ENCODE measurements around the gene TREML1. TPM values are rescaled to one million over a fixed set of nuclear protein-coding genes. Genes with fewer than 3 reads are reported as not detected.

The TREML1 gene
- polyA plus RNA-seq, 1 of the 3 experiments (the other 2 are of a cell fraction): not detected

GRCh38 chr6:41177287-41177686, 23.1 kb upstream of the TREML1 start:
- Histone ChIP-seq H3K27me3 (ENCODE audit: insufficient read depth) (peaks cover 10% of the 10 kb centered on the region; the same call in 1 of the 2 replicates), H3K36me3 (replicated peaks in 1 of 2; ENCODE audit: control insufficient read depth in 1 of 2, insufficient read depth in 2 of 2, low read length in 1 of 2) (no peaks in the 10 kb centered on the region), H3K4me3 (ENCODE audit: low read depth in 2 of 2, low read length in 1 of 2) (no peak overlapping the region), H3K79me2 (ENCODE audit: insufficient read depth) (no peaks in the 10 kb centered on the region), H3K9me3 (no peaks in the 10 kb centered on the region), H3K4me2 (no peak overlapping the region), H3K9ac (no peak overlapping the region), H4K20me1 (ENCODE audit: insufficient read depth) (no peaks in the 10 kb centered on the region), H2AFZ (ENCODE audit: low read depth) (no peak overlapping the region), H3K27ac (ENCODE audit: low read depth in 2 of 2, low read length in 1 of 2) (no peak overlapping the region), H3F3A (replicated peaks; ENCODE audit: insufficient read depth) (no peaks in the 10 kb centered on the region), H3K9me2 (no peaks in the 10 kb centered on the region), H3K4me1 (ENCODE audit: control insufficient read depth in 1 of 2, insufficient read depth in 2 of 2, low read depth in 1 of 2, low read length in 1 of 2) (no peaks in the 10 kb centered on the region)
- ChIA-PET POLR2A (no interaction called here), CTCF (no interaction called here)
- 13% methylated on average over 3 of the region's 3 CpGs for WGBS (ENCODE audit: low lambda C conversion rate)
- DNase-seq: no peak
- no peak for TF ChIP-seq GATA2 (CRISPR knock-in tag; IDR thresholded peaks at IDR 0.05)
- TF ChIP-seq TEAD4 (IDR thresholded peaks at IDR 0.05; ENCODE audit: borderline replicate concordance, insufficient read depth): no peak
- TF ChIP-seq, protein P1, sequence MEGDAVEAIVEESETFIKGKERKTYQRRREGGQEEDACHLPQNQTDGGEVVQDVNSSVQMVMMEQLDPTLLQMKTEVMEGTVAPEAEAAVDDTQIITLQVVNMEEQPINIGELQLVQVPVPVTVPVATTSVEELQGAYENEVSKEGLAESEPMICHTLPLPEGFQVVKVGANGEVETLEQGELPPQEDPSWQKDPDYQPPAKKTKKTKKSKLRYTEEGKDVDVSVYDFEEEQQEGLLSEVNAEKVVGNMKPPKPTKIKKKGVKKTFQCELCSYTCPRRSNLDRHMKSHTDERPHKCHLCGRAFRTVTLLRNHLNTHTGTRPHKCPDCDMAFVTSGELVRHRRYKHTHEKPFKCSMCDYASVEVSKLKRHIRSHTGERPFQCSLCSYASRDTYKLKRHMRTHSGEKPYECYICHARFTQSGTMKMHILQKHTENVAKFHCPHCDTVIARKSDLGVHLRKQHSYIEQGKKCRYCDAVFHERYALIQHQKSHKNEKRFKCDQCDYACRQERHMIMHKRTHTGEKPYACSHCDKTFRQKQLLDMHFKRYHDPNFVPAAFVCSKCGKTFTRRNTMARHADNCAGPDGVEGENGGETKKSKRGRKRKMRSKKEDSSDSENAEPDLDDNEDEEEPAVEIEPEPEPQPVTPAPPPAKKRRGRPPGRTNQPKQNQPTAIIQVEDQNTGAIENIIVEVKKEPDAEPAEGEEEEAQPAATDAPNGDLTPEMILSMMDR (IDR thresholded peaks at IDR 0.05): no peak
- TF ChIP-seq EZH2phosphoT487 (IDR thresholded peaks at IDR 0.05; ENCODE audit: borderline replicate concordance, low read depth): no peak
- TF ChIP-seq, protein P2, sequence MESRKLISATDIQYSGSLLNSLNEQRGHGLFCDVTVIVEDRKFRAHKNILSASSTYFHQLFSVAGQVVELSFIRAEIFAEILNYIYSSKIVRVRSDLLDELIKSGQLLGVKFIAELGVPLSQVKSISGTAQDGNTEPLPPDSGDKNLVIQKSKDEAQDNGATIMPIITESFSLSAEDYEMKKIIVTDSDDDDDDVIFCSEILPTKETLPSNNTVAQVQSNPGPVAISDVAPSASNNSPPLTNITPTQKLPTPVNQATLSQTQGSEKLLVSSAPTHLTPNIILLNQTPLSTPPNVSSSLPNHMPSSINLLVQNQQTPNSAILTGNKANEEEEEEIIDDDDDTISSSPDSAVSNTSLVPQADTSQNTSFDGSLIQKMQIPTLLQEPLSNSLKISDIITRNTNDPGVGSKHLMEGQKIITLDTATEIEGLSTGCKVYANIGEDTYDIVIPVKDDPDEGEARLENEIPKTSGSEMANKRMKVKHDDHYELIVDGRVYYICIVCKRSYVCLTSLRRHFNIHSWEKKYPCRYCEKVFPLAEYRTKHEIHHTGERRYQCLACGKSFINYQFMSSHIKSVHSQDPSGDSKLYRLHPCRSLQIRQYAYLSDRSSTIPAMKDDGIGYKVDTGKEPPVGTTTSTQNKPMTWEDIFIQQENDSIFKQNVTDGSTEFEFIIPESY (IDR thresholded peaks at IDR 0.05; ENCODE audit: borderline replicate concordance, low read depth): no peak
- no peak for TF ChIP-seq FOXJ3 (CRISPR knock-in tag; IDR thresholded peaks at IDR 0.05)
- no peak for TF ChIP-seq TAF1 (IDR thresholded peaks at IDR 0.05; ENCODE audit: borderline replicate concordance, low read depth, low read length)
- no peak for TF ChIP-seq TCF12 (IDR thresholded peaks at IDR 0.05)
- TF ChIP-seq, protein P3, sequence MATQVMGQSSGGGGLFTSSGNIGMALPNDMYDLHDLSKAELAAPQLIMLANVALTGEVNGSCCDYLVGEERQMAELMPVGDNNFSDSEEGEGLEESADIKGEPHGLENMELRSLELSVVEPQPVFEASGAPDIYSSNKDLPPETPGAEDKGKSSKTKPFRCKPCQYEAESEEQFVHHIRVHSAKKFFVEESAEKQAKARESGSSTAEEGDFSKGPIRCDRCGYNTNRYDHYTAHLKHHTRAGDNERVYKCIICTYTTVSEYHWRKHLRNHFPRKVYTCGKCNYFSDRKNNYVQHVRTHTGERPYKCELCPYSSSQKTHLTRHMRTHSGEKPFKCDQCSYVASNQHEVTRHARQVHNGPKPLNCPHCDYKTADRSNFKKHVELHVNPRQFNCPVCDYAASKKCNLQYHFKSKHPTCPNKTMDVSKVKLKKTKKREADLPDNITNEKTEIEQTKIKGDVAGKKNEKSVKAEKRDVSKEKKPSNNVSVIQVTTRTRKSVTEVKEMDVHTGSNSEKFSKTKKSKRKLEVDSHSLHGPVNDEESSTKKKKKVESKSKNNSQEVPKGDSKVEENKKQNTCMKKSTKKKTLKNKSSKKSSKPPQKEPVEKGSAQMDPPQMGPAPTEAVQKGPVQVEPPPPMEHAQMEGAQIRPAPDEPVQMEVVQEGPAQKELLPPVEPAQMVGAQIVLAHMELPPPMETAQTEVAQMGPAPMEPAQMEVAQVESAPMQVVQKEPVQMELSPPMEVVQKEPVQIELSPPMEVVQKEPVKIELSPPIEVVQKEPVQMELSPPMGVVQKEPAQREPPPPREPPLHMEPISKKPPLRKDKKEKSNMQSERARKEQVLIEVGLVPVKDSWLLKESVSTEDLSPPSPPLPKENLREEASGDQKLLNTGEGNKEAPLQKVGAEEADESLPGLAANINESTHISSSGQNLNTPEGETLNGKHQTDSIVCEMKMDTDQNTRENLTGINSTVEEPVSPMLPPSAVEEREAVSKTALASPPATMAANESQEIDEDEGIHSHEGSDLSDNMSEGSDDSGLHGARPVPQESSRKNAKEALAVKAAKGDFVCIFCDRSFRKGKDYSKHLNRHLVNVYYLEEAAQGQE (IDR thresholded peaks at IDR 0.05; ENCODE audit: low read depth, low read length): no peak
- TF ChIP-seq CHD2 (IDR thresholded peaks at IDR 0.05; ENCODE audit: low read length, partially characterized antibody): no peak
- TF ChIP-seq, protein P4, sequence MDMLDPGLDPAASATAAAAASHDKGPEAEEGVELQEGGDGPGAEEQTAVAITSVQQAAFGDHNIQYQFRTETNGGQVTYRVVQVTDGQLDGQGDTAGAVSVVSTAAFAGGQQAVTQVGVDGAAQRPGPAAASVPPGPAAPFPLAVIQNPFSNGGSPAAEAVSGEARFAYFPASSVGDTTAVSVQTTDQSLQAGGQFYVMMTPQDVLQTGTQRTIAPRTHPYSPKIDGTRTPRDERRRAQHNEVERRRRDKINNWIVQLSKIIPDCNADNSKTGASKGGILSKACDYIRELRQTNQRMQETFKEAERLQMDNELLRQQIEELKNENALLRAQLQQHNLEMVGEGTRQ (IDR thresholded peaks at IDR 0.05; ENCODE audit: borderline replicate concordance, low read depth, low read length): no peak
- TF ChIP-seq POLR2AphosphoS5 (IDR thresholded peaks at IDR 0.05; ENCODE audit: low read depth, low read length): no peak
- TF ChIP-seq NFIC (IDR thresholded peaks at IDR 0.05; ENCODE audit: borderline replicate concordance): no peak
- no peak for TF ChIP-seq RAD21 (IDR thresholded peaks at IDR 0.05; ENCODE audit: low read length)
- no peak for TF ChIP-seq RCOR1 (IDR thresholded peaks at IDR 0.05; ENCODE audit: low read length)
- no peak for TF ChIP-seq ELF1 (IDR thresholded peaks at IDR 0.05)
- TF ChIP-seq RXRA (IDR thresholded peaks at IDR 0.05; ENCODE audit: borderline replicate concordance, low read depth): no peak
